Measurements from ENCODE around the gene CACNA1S. TPM values are rescaled to one million over a fixed set of nuclear protein-coding genes. Genes with fewer than 3 reads are reported as not detected.

The CACNA1S gene
- total and polyA plus RNA-seq, 2 of the 13 experiments (the other 11 are each of a cell fraction or from before 2014, with no cell fraction given): not detected

DNA sequence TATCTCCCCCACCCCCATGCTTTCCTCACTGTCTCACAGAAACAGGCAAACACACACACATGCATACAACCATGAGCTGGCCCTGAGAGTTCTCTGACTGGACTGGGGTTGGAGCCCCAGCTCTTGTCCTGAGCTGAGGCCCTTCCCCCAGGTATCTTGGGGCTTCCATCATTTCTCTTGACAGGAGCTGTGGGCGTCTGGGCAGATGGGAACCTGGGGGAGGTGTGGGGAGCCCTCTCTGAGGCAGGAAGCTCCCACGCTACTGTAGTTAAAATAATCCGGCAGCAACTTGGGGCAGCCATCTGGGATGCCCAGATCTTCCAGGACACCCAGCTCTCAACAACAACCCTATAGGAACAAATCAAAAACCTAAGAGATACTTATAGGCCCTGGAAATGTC is 86.0 kb downstream of the CACNA1S start (continued):
- TF ChIP-seq, protein P1, sequence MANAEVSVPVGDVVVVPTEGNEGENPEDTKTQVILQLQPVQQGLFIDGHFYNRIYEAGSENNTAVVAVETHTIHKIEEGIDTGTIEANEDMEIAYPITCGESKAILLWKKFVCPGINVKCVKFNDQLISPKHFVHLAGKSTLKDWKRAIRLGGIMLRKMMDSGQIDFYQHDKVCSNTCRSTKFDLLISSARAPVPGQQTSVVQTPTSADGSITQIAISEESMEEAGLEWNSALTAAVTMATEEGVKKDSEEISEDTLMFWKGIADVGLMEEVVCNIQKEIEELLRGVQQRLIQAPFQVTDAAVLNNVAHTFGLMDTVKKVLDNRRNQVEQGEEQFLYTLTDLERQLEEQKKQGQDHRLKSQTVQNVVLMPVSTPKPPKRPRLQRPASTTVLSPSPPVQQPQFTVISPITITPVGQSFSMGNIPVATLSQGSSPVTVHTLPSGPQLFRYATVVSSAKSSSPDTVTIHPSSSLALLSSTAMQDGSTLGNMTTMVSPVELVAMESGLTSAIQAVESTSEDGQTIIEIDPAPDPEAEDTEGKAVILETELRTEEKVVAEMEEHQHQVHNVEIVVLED (CRISPR knock-in tag; IDR thresholded peaks at IDR 0.05; ENCODE audit: borderline replicate concordance): no peak

DNA sequence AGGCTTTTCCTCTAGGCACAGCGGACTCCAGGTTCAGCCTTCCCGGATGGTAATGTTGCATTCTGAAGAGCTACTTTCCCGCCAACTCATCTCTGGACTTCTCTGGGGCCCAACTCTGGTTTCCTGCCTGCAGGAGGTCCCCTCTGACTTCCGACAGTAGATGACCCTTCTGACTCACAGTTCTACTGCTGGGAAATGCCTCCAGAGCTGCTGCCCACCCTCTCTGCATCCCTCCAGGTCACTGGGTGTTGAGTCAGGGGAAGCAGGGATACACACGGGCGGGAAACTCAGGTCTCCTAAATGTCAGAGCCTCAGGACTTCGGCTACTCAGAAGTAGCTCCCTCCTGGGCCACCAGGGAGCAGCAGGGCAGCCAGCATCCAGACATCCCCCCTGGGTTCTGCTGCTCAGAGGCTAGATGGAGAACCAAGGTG is 86.6 kb downstream of the CACNA1S start:
- Histone ChIP-seq H4K20me1 (ENCODE audit: insufficient read depth, low read length) (no peaks in the 10 kb centered on the region), H3K4me1 (ENCODE audit: insufficient read depth, low read length) (peaks cover 45% of the 10 kb centered on the region), H3K36me3 (replicated peaks in 1 of 2; ENCODE audit: control insufficient read depth in 1 of 2, insufficient read depth in 2 of 2, low read length in 2 of 2) (no peaks in the 10 kb centered on the region), H3K27me3 (ENCODE audit: control insufficient read depth in 1 of 2, insufficient read depth in 2 of 2, low read length in 2 of 2) (peaks cover 7 to 39% of the 10 kb centered on the region in 2 experiments; a peak in 4 of 5 replicates), H3K79me2 (ENCODE audit: insufficient read depth, low read length) (no peaks in the 10 kb centered on the region), H3K4me3 (replicated peaks in 1 of 3; ENCODE audit: insufficient read depth in 1 of 3, low read depth in 2 of 3, low read length in 3 of 3) (no peak overlapping the region), H3K9ac (ENCODE audit: insufficient read depth, low read depth, low read length) (no peak overlapping the region), H3K4me2 (ENCODE audit: low read depth, low read length) (no peak overlapping the region), H3K27ac (ENCODE audit: extremely low read length, insufficient read depth, low read length) (no peak overlapping the region), H2AFZ (ENCODE audit: low read length) (no peak overlapping the region), H3K9me3 (ENCODE audit: low read length) (no peaks in the 10 kb centered on the region)
- peak; percentile 45 for ATAC-seq
- in situ Hi-C loops (cut with HindIII; ENCODE audit: extremely low pct_ligation_motif_present, low pct_unique_long_range_greater_than_20kb) (no loop called here), intact Hi-C loops (cut with micrococcal nuclease; ENCODE audit: unreplicated experiment) (no loop called here)
- POLR2A ChIA-PET: no interaction called here
- TF ChIP-seq GATAD2A (CRISPR knock-in tag; IDR thresholded peaks at IDR 0.05) (no peak), ZNF460 (CRISPR knock-in tag; IDR thresholded peaks at IDR 0.05; ENCODE audit: borderline replicate concordance) (no peak), KMT2B (CRISPR knock-in tag; IDR thresholded peaks at IDR 0.05) (no peak), ZNF749 (CRISPR knock-in tag; IDR thresholded peaks at IDR 0.05; ENCODE audit: borderline replicate concordance) (no peak), ZNF552 (CRISPR knock-in tag; IDR thresholded peaks at IDR 0.05; ENCODE audit: borderline replicate concordance) (no peak), DNMT3B (CRISPR knock-in tag; conservative IDR thresholded peaks at IDR 0.05) (no peak)
- TF ChIP-seq, protein P2, sequence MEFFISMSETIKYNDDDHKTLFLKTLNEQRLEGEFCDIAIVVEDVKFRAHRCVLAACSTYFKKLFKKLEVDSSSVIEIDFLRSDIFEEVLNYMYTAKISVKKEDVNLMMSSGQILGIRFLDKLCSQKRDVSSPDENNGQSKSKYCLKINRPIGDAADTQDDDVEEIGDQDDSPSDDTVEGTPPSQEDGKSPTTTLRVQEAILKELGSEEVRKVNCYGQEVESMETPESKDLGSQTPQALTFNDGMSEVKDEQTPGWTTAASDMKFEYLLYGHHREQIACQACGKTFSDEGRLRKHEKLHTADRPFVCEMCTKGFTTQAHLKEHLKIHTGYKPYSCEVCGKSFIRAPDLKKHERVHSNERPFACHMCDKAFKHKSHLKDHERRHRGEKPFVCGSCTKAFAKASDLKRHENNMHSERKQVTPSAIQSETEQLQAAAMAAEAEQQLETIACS (CRISPR knock-in tag; IDR thresholded peaks at IDR 0.05): no peak
- TF ChIP-seq, protein P3, sequence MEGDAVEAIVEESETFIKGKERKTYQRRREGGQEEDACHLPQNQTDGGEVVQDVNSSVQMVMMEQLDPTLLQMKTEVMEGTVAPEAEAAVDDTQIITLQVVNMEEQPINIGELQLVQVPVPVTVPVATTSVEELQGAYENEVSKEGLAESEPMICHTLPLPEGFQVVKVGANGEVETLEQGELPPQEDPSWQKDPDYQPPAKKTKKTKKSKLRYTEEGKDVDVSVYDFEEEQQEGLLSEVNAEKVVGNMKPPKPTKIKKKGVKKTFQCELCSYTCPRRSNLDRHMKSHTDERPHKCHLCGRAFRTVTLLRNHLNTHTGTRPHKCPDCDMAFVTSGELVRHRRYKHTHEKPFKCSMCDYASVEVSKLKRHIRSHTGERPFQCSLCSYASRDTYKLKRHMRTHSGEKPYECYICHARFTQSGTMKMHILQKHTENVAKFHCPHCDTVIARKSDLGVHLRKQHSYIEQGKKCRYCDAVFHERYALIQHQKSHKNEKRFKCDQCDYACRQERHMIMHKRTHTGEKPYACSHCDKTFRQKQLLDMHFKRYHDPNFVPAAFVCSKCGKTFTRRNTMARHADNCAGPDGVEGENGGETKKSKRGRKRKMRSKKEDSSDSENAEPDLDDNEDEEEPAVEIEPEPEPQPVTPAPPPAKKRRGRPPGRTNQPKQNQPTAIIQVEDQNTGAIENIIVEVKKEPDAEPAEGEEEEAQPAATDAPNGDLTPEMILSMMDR (CRISPR knock-in tag; IDR thresholded peaks at IDR 0.05): peak; percentile 35
- peak; percentile 52 for FAIRE-seq
- WGBS (ENCODE audit: low lambda C conversion rate): 0% methylated on average over 1 of the region's 7 CpGs
- no peak for DNase-seq (ENCODE audit: low spot score)
- CTCF ChIA-PET (ENCODE audit: low intra/inter-chr PET ratio, low total read pairs): no interaction called here
- no TSS peak for BruUV-seq (replicated peaks)
